Peyer's patch (tissue), 4 donors: ENCODE measurements around the gene HOMER3.

Experiments
- POLR2A ChIP-seq, 2 donors: fragments of 450-650 bp; IDR thresholded peaks; one replicate each; pipeline ENCODE4 v1.5.1; 2017; ENCODE audit warnings: antibody characterized with exemption in 2 of 2, mild to moderate bottlenecking in 2 of 2, moderate library complexity in 2 of 2
- TF ChIP-seq, protein P1 (sequence below), 6 experiments: fragments of 450-650 bp in 4 of 6; fragments of 200-600 bp in 2 of 6; sonication (generic) in 1 of 6; IDR thresholded peaks; one replicate each; pipeline ENCODE4 v1.5.1; 2017 to 2019; ENCODE audit warnings: antibody characterized with exemption in 6 of 6, mild to moderate bottlenecking in 3 of 6, moderate library complexity in 1 of 6

DNA sequence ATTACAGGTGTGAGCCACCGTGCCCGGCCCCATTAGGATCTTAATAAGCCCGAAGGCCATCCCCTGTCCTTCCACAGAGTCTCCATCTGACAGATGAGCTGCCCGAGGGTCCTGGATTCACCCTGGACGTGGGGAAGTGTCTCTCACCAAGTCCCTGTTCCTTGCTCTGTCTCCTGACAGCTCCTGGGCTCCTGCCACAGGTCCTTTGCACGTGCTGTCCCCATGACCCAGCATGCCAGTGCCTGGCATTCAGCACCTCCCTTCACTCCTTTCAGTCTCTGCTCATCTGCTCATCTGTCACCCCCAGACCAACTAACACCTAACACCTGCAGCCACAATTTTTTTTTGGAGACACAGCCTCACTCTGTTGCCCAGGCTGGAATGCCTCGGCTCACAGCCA lies 59.5 kb downstream of the HOMER3 start:
- no peak for TF ChIP-seq POLR2A (IDR thresholded peaks at IDR 0.05)
- TF ChIP-seq, protein P1, sequence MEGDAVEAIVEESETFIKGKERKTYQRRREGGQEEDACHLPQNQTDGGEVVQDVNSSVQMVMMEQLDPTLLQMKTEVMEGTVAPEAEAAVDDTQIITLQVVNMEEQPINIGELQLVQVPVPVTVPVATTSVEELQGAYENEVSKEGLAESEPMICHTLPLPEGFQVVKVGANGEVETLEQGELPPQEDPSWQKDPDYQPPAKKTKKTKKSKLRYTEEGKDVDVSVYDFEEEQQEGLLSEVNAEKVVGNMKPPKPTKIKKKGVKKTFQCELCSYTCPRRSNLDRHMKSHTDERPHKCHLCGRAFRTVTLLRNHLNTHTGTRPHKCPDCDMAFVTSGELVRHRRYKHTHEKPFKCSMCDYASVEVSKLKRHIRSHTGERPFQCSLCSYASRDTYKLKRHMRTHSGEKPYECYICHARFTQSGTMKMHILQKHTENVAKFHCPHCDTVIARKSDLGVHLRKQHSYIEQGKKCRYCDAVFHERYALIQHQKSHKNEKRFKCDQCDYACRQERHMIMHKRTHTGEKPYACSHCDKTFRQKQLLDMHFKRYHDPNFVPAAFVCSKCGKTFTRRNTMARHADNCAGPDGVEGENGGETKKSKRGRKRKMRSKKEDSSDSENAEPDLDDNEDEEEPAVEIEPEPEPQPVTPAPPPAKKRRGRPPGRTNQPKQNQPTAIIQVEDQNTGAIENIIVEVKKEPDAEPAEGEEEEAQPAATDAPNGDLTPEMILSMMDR (IDR thresholded peaks at IDR 0.05), result no peak
